ENCODE measurements around the gene GVQW3.

The GVQW3 gene

DNA sequence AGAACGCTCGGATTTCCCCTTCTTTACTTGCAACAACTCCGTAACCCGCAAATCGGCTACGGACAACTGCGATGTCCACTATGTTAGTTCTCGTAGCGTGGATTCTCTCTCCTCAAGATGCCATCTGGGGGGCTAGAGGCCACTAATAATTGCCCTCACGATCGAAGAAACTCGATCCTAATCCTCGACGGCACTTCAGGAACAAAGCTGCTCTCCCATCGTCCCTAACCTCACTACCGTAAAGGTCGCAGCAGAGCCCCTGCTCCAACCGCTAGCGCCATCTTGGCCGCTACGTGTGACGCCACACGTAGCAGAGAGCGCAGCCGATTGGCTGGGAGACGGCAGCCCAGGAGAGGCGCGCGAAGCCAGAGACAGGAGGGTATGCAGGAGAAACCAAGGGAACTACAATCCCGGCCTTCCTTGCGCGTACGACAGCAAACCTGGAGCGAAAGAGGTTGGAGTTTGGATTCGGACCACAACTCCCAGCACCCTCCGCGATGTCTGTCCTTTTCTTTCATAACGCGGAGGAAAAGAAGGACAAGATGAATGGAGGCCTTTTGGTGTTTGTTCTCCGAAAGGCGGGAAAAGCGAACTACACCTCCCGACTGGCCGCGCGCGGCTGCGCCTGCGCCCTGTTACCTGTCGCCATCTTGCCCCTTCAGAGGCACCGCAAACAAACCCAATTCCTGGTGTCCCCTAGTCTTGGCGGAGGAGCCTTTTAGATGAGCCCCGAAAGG is 63.4 kb downstream of the GVQW3 start, which contains the start of gene EMSY:
EMSY (plus strand) TSS at position 635 of the 737 bp plus-strand sequence. CDS start 1,921 bp downstream, outside the sequence.
- Histone ChIP-seq H3K4me1 (ENCODE audit: control insufficient read depth, insufficient read depth, low read length) (peaks cover 11% of the 10 kb centered on the region), H3K36me3 (ENCODE audit: control insufficient read depth in 2 of 2, insufficient read depth in 2 of 2, low read length in 2 of 2) (peaks cover 5 to 6% of the 10 kb centered on the region in 2 donors), H3K27ac (ENCODE audit: low read length) (peak within 1 kb of the TSS; percentile 90), H3K9me3 (ENCODE audit: control insufficient read depth in 2 of 2, low read length in 2 of 2) (no peaks in the 10 kb centered on the region), H3K27me3 (ENCODE audit: control insufficient read depth in 1 of 2, insufficient read depth in 2 of 2, low read length in 2 of 2) (no peaks in the 10 kb centered on the region), H3K4me3 (ENCODE audit: low read length in 2 of 2) (peak within 1 kb of the TSS; percentile 93 to 96), H3K9ac (ENCODE audit: low read length in 2 of 2) (peak within 1 kb of the TSS; percentile 98 to 99)

DNA sequence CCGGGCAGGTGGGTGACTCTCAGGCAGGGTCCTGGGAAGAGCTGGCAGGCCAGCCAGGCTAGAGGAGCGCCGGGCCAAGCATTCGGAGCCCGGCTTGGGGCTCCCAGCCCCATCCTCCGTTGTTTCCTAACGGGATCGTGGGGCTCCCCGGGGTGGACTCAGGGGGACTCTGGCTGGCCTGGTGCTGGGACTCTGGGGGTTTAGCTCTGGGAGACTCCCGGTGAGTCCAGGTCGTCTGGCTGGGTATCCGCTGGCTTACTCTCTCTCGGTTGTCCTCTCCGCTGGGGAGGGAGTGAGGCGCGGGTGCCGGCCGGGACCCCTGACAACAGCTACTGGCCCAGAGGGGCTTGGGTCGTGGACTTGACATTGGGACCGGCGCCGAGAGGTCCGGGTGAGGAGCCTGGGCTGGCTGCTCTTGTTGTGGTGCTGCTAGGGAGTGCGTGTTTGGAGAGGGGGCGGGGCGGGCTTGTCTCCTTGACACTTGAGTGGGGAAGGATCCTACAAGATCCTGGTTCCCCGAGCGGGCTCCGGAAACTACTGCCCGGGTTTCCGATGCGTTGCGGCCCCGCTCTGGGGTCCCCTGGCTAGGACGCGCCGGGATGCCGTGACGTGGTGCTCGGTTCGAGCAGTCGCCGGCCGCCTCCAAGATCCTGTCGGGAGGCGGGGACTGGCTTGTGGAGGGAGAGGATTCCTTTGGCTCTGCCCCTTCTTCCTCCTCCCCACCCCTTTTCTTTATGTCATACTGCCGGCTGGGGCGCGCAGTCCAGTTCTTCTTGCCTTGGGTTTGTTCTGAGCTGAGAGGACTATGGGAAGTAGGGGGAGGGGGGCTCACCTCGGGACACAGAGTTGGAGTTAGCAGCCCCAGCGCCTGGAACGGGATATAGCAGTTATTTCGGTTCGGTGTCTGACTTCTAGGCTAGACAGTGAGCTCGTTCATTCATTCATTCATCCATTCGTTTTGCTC is 64.3 kb downstream of the GVQW3 start:
- H3K27ac ChIP-seq (ENCODE audit: low read length) = peak overlapping the region; percentile 90
- H3K4me3 ChIP-seq (ENCODE audit: low read length in 2 of 2) = peak overlapping the region; percentile 83 to 96
- no peaks in the 10 kb centered on the region for H3K27me3 ChIP-seq (ENCODE audit: control insufficient read depth in 1 of 2, insufficient read depth in 2 of 2, low read length in 2 of 2)
- peak overlapping the region; percentile 90 to 94 for H3K9ac ChIP-seq (ENCODE audit: low read length in 2 of 2)
- H3K9me3 ChIP-seq (ENCODE audit: control insufficient read depth in 2 of 2, low read length in 2 of 2) = no peaks in the 10 kb centered on the region
- peaks cover 5 to 6% of the 10 kb centered on the region in 2 donors for H3K36me3 ChIP-seq (ENCODE audit: control insufficient read depth in 2 of 2, insufficient read depth in 2 of 2, low read length in 2 of 2)
- peaks cover 11% of the 10 kb centered on the region for H3K4me1 ChIP-seq (ENCODE audit: control insufficient read depth, insufficient read depth, low read length)

DNA sequence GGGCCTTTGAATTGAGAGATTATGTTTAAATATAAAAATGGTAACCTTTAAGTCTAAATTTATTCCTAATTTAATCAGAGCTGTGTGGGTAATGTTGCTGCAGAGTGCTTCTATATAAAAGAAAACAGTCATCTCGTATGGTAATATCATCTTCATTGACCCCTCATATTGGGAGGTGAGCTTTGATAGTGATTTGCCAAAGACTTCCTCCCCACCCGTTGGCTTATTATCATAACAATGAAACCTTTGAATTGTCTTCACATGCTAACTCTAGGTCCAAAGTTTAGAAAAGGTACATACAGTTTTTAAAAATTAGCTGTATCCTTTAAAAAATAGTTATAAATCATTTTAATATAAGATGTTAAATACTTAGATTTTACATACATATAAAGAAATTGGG is 67.4 kb downstream of the GVQW3 start:
- Histone ChIP-seq H3K4me1 (ENCODE audit: control insufficient read depth, insufficient read depth, low read length) (peaks cover 6% of the 10 kb centered on the region), H3K27me3 (ENCODE audit: control insufficient read depth in 1 of 2, insufficient read depth in 2 of 2, low read length in 2 of 2) (no peaks in the 10 kb centered on the region), H3K9me3 (ENCODE audit: control insufficient read depth in 2 of 2, low read length in 2 of 2) (no peaks in the 10 kb centered on the region), H3K27ac (ENCODE audit: low read length) (no peak overlapping the region), H3K36me3 (ENCODE audit: control insufficient read depth in 2 of 2, insufficient read depth in 2 of 2, low read length in 2 of 2) (peaks cover 3 to 11% of the 10 kb centered on the region in 2 donors), H3K4me3 (ENCODE audit: low read length in 2 of 2) (no peak overlapping the region), H3K9ac (ENCODE audit: low read length in 2 of 2) (no peak overlapping the region)

DNA sequence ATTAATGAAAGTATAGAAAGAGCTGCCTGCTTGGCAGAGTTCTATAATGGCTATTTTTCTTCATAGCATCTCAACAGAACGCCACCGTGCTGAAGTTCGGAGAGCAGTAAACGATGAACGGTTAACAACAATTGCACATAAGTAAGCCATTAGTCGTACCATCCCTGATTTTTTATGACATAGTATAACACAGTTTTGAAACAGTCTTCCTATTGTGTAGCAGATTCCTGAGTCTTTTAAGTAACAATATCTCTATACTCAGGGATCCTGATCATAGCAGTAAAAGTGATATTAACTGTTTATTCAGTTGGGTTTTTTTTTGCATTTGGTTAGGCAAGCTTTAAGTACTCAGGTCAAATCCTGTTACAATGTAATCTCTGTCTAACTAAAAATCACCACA is 72.1 kb downstream of the GVQW3 start:
- H3K27me3 ChIP-seq (ENCODE audit: control insufficient read depth in 1 of 2, insufficient read depth in 2 of 2, low read length in 2 of 2) = no peaks in the 10 kb centered on the region
- no peak overlapping the region for H3K9ac ChIP-seq (ENCODE audit: low read length in 2 of 2)
- no peaks in the 10 kb centered on the region for H3K9me3 ChIP-seq (ENCODE audit: control insufficient read depth in 2 of 2, low read length in 2 of 2)
- H3K36me3 ChIP-seq (ENCODE audit: control insufficient read depth in 2 of 2, insufficient read depth in 2 of 2, low read length in 2 of 2) = peaks cover 3 to 16% of the 10 kb centered on the region in 2 donors
- no peak overlapping the region for H3K27ac ChIP-seq (ENCODE audit: low read length)
- no peaks in the 10 kb centered on the region for H3K4me1 ChIP-seq (ENCODE audit: control insufficient read depth, insufficient read depth, low read length)
- no peak overlapping the region for H3K4me3 ChIP-seq (ENCODE audit: low read length in 2 of 2)

DNA sequence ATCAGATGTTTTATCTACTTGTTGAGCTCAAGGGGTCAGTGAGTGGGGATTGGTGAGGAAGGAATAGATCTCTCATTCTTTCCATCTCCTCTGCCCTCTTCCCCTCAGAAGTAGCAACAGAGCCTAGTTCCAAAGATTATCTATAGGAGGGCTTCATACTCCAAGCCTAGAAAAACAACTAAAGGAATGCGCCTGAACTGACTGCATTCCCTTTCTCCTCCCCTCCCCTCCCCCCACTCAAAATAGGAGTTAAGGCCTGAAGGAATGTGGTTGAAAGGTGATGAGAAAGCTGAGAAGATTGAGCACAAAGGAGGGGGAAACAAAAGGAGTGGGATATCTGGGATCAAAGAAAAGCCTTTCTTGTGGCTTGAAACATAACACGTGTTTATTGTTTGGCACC is 74.2 kb downstream of the GVQW3 start:
- Histone ChIP-seq H3K4me3 (ENCODE audit: low read length in 2 of 2) (no peak overlapping the region), H3K9ac (ENCODE audit: low read length in 2 of 2) (no peak overlapping the region), H3K9me3 (ENCODE audit: control insufficient read depth in 2 of 2, low read length in 2 of 2) (no peaks in the 10 kb centered on the region), H3K27me3 (ENCODE audit: control insufficient read depth in 1 of 2, insufficient read depth in 2 of 2, low read length in 2 of 2) (no peaks in the 10 kb centered on the region), H3K27ac (ENCODE audit: low read length) (no peak overlapping the region), H3K4me1 (ENCODE audit: control insufficient read depth, insufficient read depth, low read length) (no peaks in the 10 kb centered on the region), H3K36me3 (ENCODE audit: control insufficient read depth in 2 of 2, insufficient read depth in 2 of 2, low read length in 2 of 2) (peaks cover 3 to 17% of the 10 kb centered on the region in 2 donors)

DNA sequence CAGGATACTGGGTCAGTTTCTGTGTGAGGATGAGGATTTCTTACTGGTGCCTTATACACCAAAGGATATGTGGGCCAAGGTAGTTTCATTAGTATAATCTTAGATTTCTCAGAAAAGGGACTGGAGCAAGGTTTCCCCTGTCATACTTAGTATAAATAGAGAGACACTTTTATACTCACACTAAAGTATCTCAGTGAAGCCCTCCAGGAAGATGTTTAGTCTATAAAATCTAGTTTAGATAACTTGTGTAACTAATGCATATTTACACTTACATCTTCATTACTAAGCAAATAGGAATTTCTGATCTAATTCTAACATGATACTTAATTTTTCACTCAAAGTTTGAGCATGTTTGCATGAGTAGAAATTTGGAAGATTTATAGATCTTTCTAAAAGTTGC is 74.8 kb downstream of the GVQW3 start:
- no peaks in the 10 kb centered on the region for H3K27me3 ChIP-seq (ENCODE audit: control insufficient read depth in 1 of 2, insufficient read depth in 2 of 2, low read length in 2 of 2)
- H3K9me3 ChIP-seq (ENCODE audit: control insufficient read depth in 2 of 2, low read length in 2 of 2) = no peaks in the 10 kb centered on the region
- no peak overlapping the region for H3K4me3 ChIP-seq (ENCODE audit: low read length in 2 of 2)
- H3K4me1 ChIP-seq (ENCODE audit: control insufficient read depth, insufficient read depth, low read length) = no peaks in the 10 kb centered on the region
- H3K27ac ChIP-seq (ENCODE audit: low read length) = no peak overlapping the region
- H3K9ac ChIP-seq (ENCODE audit: low read length in 2 of 2) = no peak overlapping the region
- H3K36me3 ChIP-seq (ENCODE audit: control insufficient read depth in 2 of 2, insufficient read depth in 2 of 2, low read length in 2 of 2) = peaks cover 3 to 17% of the 10 kb centered on the region in 2 donors

DNA sequence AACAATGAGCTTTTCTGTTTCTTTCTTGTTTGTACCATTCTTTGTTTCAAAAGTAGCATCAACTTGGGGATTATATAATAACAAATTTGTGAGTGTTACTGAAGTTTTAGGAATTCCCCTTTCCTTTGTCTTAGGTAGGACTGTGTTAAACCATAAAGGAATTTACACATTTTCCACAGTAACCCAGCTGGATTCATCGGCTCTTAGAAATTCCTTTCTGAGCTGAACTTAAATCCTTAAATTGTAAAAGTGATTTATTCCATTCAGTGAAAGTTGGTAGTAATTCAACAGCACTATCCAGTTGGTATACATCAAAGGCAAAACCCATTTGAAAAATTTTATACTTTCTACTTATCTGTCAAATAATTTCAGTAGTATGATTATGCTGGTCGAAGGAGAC is 75.4 kb downstream of the GVQW3 start:
- H3K27ac ChIP-seq (ENCODE audit: low read length) = no peak overlapping the region
- no peaks in the 10 kb centered on the region for H3K27me3 ChIP-seq (ENCODE audit: control insufficient read depth in 1 of 2, insufficient read depth in 2 of 2, low read length in 2 of 2)
- no peaks in the 10 kb centered on the region for H3K9me3 ChIP-seq (ENCODE audit: control insufficient read depth in 2 of 2, low read length in 2 of 2)
- no peak overlapping the region for H3K4me3 ChIP-seq (ENCODE audit: low read length in 2 of 2)
- H3K9ac ChIP-seq (ENCODE audit: low read length in 2 of 2) = no peak overlapping the region
- peaks cover 3 to 17% of the 10 kb centered on the region in 2 donors for H3K36me3 ChIP-seq (ENCODE audit: control insufficient read depth in 2 of 2, insufficient read depth in 2 of 2, low read length in 2 of 2)
- H3K4me1 ChIP-seq (ENCODE audit: control insufficient read depth, insufficient read depth, low read length) = no peaks in the 10 kb centered on the region
